ENCODE measurements around the gene NAT8L. TPM values are rescaled to one million over a fixed set of nuclear protein-coding genes. Genes with fewer than 3 reads are reported as not detected.

Gene NAT8L
- total and polyA plus RNA-seq, 2 of the 4 experiments (the other 2 are of a cell fraction), result 0.05 TPM; not detected in 1

DNA sequence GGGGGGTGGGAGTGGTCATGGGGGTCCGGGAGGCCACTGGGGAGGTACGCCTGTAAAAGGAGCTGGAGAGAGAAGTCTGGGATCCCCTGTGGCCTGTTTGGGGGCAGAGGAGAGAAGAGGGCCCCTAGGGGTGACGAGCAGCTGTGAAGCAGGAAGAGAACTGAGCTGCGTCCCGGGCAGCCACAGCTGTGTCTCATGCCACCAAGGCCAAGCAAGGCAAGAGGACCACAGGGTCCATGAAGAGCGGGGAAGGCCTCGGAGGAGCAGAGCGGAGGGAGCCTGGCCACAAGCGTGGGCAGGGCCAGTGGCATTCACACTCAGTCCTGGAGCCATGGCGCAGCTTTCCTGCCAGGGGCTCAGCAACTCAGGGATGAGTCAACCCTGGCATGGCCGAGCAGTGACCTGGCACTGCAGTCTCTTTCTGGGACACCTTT lies 13.6 kb upstream of the NAT8L start:
- intact Hi-C loops (cut with micrococcal nuclease), result no loop called here
- ChIA-PET CTCF (no interaction called here), POLR2A (ENCODE audit: unreplicated experiment) (no interaction called here)
- Histone ChIP-seq H3K14ac (replicated peaks; ENCODE audit: low read depth, low read length) (no peak overlapping the region), H2AK5ac (ENCODE audit: low read depth, low read length) (no peak overlapping the region), H2BK120ac (ENCODE audit: low read depth, low read length) (no peak overlapping the region), H2AFZ (replicated peaks; ENCODE audit: low read length, poor library complexity) (peak overlapping the region; percentile 34), H3K36me3 (ENCODE audit: control insufficient read depth, insufficient read depth, low read length) (peaks cover 2% of the 10 kb centered on the region; the same call in 1 of the 2 replicates), H2BK5ac (ENCODE audit: low read depth, low read length, poor library complexity, severe bottlenecking) (no peak overlapping the region), H4K20me1 (ENCODE audit: insufficient read depth, low read length) (no peaks in the 10 kb centered on the region), H3K4me1 (ENCODE audit: control insufficient read depth, insufficient read depth, low read length) (no peaks in the 10 kb centered on the region; the same call in 1 of the 2 replicates), H3K4me2 (ENCODE audit: low read depth, low read length) (no peak overlapping the region), H2BK20ac (ENCODE audit: low read depth, low read length) (no peak overlapping the region), H3K9me1 (ENCODE audit: insufficient read depth, low read length) (no peaks in the 10 kb centered on the region), H3K27ac (ENCODE audit: insufficient read depth, low read length) (no peak overlapping the region), H3K79me1 (ENCODE audit: low read depth in 1 of 2, low read length in 2 of 2) (0 out of 4 replicates have a peak, but pooled peaks cover 0 to 7% of the 10 kb centered on the region in 2 experiments), H3K27me3 (ENCODE audit: control insufficient read depth, insufficient read depth, low read length) (peaks cover 11% of the 10 kb centered on the region; the same call in 1 of the 2 replicates), H4K5ac (ENCODE audit: low read depth, low read length) (no peak overlapping the region), H3K9ac (ENCODE audit: low read depth, low read length) (no peak overlapping the region), H2AK9ac (replicated peaks; ENCODE audit: low read depth, low read length, poor library complexity) (no peak overlapping the region), H4K8ac (ENCODE audit: low read depth in 2 of 2, low read length in 2 of 2) (no peak overlapping the region), H3K56ac (ENCODE audit: extremely low read depth, insufficient read depth, low read length) (no peak overlapping the region), H3K9me3 (ENCODE audit: control insufficient read depth, insufficient read depth, low read length) (no peaks in the 10 kb centered on the region; the same call in 1 of the 2 replicates), H3K23ac (ENCODE audit: low read depth, low read length) (no peak overlapping the region), H4K91ac (ENCODE audit: insufficient read depth, low read depth, low read length) (no peak overlapping the region), H3K4ac (ENCODE audit: low read depth, low read length) (no peak overlapping the region), H3K4me3 (ENCODE audit: insufficient read depth, low read depth, low read length) (no peak overlapping the region), H3K18ac (ENCODE audit: low read depth, low read length) (no peak overlapping the region), H2BK15ac (ENCODE audit: low read depth, low read length) (no peak overlapping the region)
- DNase-seq (no peak), ATAC-seq (ENCODE audit: low read depth) (no peak)
- 79% methylated on average over 9 of the region's 11 CpGs; no CpG with 5 or more reads in 1 of the 2 experiments for WGBS, 2 experiments (ENCODE audit: extremely low coverage in 2 of 2, insufficient read length in 1 of 2)
- TF ChIP-seq MXI1 (IDR thresholded peaks at IDR 0.05; ENCODE audit: borderline replicate concordance, low read depth, low read length) (no peak), POLR2A (IDR thresholded peaks at IDR 0.05; ENCODE audit: low read depth, low read length) (no peak), RCOR1 (IDR thresholded peaks at IDR 0.05; ENCODE audit: insufficient replicate concordance, low read length) (no peak), MAFK (IDR thresholded peaks at IDR 0.05; ENCODE audit: low read depth, low read length) (no peak), RAD21 (IDR thresholded peaks at IDR 0.05; ENCODE audit: low read length) (no peak), MAZ (IDR thresholded peaks at IDR 0.05; ENCODE audit: borderline replicate concordance, low read depth, low read length) (no peak), FOS (IDR thresholded peaks at IDR 0.05; ENCODE audit: low read depth, low read length) (no peak), SMC3 (IDR thresholded peaks at IDR 0.05; ENCODE audit: low read depth, low read length) (no peak), BHLHE40 (IDR thresholded peaks at IDR 0.05; ENCODE audit: low read depth, low read length) (no peak), CHD1 (IDR thresholded peaks at IDR 0.05; ENCODE audit: low read depth, low read length) (no peak), CEBPB (IDR thresholded peaks at IDR 0.05; ENCODE audit: low read depth, low read length) (no peak), NFE2L2 (IDR thresholded peaks at IDR 0.05; ENCODE audit: low read depth, low read length) (no peak)
- TF ChIP-seq, protein P1, sequence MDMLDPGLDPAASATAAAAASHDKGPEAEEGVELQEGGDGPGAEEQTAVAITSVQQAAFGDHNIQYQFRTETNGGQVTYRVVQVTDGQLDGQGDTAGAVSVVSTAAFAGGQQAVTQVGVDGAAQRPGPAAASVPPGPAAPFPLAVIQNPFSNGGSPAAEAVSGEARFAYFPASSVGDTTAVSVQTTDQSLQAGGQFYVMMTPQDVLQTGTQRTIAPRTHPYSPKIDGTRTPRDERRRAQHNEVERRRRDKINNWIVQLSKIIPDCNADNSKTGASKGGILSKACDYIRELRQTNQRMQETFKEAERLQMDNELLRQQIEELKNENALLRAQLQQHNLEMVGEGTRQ (IDR thresholded peaks at IDR 0.05; ENCODE audit: low read depth, low read length), result no peak
- TF ChIP-seq, protein P2, sequence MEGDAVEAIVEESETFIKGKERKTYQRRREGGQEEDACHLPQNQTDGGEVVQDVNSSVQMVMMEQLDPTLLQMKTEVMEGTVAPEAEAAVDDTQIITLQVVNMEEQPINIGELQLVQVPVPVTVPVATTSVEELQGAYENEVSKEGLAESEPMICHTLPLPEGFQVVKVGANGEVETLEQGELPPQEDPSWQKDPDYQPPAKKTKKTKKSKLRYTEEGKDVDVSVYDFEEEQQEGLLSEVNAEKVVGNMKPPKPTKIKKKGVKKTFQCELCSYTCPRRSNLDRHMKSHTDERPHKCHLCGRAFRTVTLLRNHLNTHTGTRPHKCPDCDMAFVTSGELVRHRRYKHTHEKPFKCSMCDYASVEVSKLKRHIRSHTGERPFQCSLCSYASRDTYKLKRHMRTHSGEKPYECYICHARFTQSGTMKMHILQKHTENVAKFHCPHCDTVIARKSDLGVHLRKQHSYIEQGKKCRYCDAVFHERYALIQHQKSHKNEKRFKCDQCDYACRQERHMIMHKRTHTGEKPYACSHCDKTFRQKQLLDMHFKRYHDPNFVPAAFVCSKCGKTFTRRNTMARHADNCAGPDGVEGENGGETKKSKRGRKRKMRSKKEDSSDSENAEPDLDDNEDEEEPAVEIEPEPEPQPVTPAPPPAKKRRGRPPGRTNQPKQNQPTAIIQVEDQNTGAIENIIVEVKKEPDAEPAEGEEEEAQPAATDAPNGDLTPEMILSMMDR (conservative IDR thresholded peaks at IDR 0.05; ENCODE audit: low read depth, low read length), result no peak
- TF ChIP-seq, protein P3, sequence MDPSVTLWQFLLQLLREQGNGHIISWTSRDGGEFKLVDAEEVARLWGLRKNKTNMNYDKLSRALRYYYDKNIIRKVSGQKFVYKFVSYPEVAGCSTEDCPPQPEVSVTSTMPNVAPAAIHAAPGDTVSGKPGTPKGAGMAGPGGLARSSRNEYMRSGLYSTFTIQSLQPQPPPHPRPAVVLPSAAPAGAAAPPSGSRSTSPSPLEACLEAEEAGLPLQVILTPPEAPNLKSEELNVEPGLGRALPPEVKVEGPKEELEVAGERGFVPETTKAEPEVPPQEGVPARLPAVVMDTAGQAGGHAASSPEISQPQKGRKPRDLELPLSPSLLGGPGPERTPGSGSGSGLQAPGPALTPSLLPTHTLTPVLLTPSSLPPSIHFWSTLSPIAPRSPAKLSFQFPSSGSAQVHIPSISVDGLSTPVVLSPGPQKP (IDR thresholded peaks at IDR 0.05; ENCODE audit: borderline replicate concordance, low read depth, low read length), result no peak
- dilution Hi-C loops (cut with HindIII; ENCODE audit: low sequenced_read_pairs, unreplicated experiment), result no loop called here
- no TSS peak for BruUV-seq (replicated peaks)
- in situ Hi-C loops (cut with MboI; ENCODE audit: low sequenced_read_pairs), result no loop called here
